NCI-H2196 (cell line): Measurements from ENCODE around the gene NRXN3.

ENCODE experiments used
- DNase-seq: peaks from one replicate; lab custom pipeline; 2025; ENCODE audit not compliant: unreplicated experiment; lab: John Stamatoyannopoulos, UW

Gene NRXN3

GRCh38 chr14:79826362-79826761 is 1656.2 kb downstream of the NRXN3 start:
- DNase-seq = no peak

- DNase-seq = no peak
Measured at GRCh38 chr14:79829405-79830166, 1659.4 kb downstream of the NRXN3 start.

DNA sequence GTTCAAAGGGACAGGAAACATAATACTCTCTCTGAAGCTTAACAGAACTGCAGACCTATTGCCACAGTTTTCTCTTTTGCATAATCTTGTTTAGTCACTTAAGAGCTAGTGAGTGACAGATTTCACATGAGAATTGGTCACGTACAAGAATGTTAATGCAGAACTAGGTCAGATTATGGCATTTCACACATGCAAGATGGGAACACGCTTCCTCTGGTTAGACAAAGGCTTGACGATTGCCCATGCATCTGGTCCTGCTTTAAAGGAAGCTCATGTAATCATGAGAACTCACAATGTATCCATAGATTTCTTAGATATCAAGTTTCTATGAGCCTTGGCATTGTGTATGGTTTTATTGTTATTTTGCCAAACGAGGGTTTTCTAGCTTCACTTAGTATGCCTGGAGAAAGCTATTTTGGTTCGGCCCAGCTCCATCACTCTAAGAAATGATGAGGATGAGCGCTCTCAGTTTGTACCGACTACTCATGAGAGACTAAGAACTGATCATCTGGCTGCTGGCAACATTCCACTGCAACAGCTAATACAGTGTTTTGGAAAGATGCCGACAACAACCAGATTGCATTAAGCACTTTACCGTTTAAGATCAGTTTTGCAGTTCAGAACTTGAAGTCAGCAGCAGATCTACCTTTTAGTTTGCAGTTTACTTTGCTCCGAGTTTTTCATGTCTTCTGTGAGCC is 1661.2 kb downstream of the NRXN3 start:
- no peak for DNase-seq

DNA sequence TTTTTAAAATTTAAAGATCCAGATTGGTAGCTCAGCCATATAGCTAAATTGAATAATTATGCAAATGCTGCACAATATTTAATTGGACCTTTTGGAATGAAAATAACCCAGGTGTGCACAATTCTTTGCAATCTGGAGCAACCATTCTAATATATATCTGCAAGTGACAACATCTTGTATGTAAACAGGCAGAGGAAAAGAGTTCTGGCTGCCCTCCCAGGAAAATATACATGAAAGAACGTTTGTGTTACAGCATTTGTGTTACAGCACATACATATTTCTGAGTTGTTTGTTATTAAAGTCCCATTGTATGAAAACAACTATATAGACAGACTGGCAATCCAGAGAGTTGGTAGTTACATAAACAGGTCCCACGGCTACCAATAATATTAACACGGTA is 1663.6 kb downstream of the NRXN3 start:
- DNase-seq = no peak

- no peak for DNase-seq
Measured at GRCh38 chr14:79834868-79835267, 1664.7 kb downstream of the NRXN3 start.

GRCh38 chr14:79836577-79836976 is 1666.4 kb downstream of the NRXN3 start:
- no peak for DNase-seq

DNA sequence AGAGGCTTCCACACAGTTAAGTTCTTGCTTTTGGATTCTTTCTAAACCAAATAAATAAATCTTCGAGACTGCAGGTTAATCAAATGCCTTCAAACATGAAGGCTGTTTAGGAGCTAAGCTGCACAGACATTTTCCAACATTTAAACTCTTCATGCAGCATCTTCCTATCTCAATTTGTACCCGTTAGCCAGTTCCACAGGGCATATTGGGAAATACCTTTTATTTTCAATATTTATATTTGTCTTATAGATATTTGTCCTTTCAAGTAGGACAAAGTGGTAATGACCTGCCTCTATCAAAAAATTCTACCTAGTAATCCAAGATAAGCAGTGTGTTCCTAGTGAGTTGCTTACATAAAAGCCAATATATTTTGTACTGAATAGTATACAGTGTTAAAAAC is 1667.5 kb downstream of the NRXN3 start:
- DNase-seq = no peak

DNA sequence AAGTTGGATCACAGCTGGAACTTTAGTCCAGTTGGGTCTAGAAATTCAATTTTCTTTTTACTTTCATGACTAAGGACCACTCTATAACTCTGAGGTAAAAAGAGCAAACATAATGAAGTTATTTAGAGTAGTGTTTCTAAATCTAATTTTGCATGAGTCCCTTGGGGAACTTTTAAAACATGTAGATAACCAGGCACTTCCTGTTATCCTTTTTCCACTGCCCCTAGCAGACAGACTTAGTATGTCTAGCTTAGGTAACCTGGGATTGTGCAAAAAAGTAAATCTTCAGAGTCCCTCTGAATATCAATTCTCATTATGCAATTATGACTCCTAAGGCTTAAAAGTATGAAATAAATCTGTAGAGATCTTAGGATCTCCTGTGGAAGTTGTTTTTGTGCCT is 1669.9 kb downstream of the NRXN3 start:
- no peak for DNase-seq

GRCh38 chr14:79840831-79841230 is 1670.7 kb downstream of the NRXN3 start:
- DNase-seq = no peak

GRCh38 chr14:79841433-79841832 is 1671.3 kb downstream of the NRXN3 start:
- no peak for DNase-seq

- DNase-seq = no peak
Measured at GRCh38 chr14:79842270-79842669, 1672.1 kb downstream of the NRXN3 start.

GRCh38 chr14:79852950-79853744 is 1683.0 kb downstream of the NRXN3 start:
- DNase-seq = no peak

DNA sequence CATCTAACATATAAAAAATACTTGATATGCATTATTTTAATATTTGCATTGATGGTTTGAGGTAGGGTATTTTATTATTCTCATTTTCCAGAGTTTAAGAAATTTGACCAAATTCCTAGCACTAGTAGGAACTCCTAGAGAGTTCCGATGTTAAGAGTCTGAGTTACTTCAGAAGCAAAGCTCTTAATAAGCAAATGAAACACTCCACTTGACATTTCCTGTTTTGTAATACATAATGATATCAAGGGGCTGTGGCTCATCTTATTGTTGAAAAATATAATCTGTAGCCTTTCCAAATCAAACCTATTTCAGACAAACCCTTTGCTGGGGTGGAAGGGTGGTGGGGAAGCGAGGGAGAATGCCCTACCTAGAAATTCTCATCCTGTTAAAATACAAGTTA is 1685.6 kb downstream of the NRXN3 start:
- DNase-seq = no peak

GRCh38 chr14:79856381-79856780 is 1686.2 kb downstream of the NRXN3 start:
- no peak for DNase-seq

GRCh38 chr14:79861111-79861510 is 1690.9 kb downstream of the NRXN3 start:
- DNase-seq = no peak

DNA sequence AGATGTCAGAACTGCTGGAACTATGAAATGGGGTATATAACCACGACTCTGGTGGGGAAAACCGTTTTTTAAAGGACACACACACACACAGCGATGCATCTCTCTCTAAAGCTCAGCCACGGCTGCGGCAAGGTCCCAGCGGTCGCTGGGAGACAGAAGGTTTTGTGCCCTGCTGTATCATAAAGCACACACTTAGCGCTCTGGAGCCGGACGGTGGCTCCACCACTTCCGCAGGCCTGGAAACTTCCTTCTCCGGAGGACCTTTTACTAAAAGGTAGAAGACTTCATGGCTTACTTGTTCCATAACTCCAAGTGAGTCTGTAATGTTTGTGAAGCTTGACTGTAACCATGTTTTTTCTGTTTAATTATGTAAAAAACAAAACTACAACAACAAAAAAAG is 1691.9 kb downstream of the NRXN3 start:
- no peak for DNase-seq

DNA sequence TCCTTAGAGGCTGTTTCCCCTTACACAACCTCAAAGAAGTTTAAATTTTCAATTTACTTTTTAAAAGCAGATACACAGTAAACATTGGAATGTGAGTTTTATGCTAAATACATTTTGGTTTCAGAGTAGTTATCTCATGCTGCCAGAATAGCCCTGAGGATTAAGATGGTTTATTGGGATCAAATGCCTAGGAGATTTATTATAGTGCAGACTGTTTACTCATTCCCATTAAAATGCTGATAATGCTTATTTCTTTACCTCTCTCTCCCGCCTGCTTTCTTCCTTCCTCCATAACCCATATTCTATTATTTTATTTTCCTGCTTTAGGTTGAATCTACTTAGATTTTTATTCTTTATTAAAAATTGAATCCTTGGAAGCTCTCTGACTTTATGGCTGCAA is 1701.0 kb downstream of the NRXN3 start:
- DNase-seq = no peak

GRCh38 chr14:79878229-79878628 is 1708.1 kb downstream of the NRXN3 start:
- DNase-seq = no peak

DNA sequence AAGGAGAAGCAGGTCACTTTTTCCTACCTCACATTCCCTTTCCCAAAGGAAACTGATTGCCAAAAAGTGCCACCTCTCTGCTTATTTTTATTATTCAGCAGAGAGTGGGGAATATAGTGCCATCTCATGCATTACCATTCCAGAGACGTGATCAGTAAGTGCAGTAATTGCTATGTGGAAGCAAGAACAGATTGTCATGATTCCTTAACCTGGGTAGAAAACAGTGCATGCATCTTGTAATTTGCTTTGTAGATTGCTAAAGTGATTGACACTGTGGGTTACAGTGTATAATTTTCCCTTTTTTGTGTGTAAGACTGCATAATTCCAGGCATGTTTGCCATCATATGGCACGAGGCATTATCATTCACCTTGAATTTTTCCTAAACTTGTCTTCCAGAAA is 1708.6 kb downstream of the NRXN3 start:
- DNase-seq = no peak

GRCh38 chr14:79881299-79881698 is 1711.1 kb downstream of the NRXN3 start:
- no peak for DNase-seq

GRCh38 chr14:79890527-79890926 is 1720.4 kb downstream of the NRXN3 start:
- no peak for DNase-seq

GRCh38 chr14:79896009-79896408 is 1725.8 kb downstream of the NRXN3 start:
- no peak for DNase-seq
